GM12878 (cell line): ENCODE data around the gene RAP1A. TPM values are rescaled to one million over a fixed set of nuclear protein-coding genes. Genes with fewer than 3 reads are reported as not detected.

ENCODE experiments used
- ATAC-seq: fragments of 200-7000 bp; cut with Tn5 transposase; 3 replicates; pipeline ENCODE4 v1.9.1; 2020; ENCODE audit warnings: mild to moderate bottlenecking, moderate library complexity
- BruUV-seq: library from RNA; stranded (reverse); fragments of 400-500 nt; replicated peaks from 2 replicates; lab custom pipeline; 2021; lab: Mats Ljungman, UMichigan
- CTCF ChIA-PET: fragments of 300-600 bp; sonication (Branson Sonifier 250); formaldehyde crosslinking; extraction: SDS; loops from one replicate; lab custom pipeline; 2021; ENCODE audit warnings: inconsistent platforms; lab: Yijun Ruan, JAX
- POLR2A ChIA-PET: fragments of 350-600 bp; formaldehyde crosslinking; extraction: SDS; loops from one replicate; lab custom pipeline; 2021; ENCODE audit warnings: inconsistent platforms; lab: Charles Lee
- RAD21 ChIA-PET: fragments of 300-600 bp; sonication (Branson Sonifier 250); formaldehyde crosslinking; loops from one replicate; lab custom pipeline; 2023; ENCODE audit warnings: antibody characterized with exemption; ENCODE audit not compliant: unreplicated experiment; lab: Charles Lee
- SMC1A ChIA-PET: fragments of 300-600 bp; sonication (Branson Sonifier 250); formaldehyde crosslinking; loops from one replicate; lab custom pipeline; 2023; ENCODE audit not compliant: unreplicated experiment, uncharacterized antibody; lab: Charles Lee
- DNase-seq: peaks from one replicate; pipeline ENCODE4 v3.0.0-alpha.2; 2011; ENCODE audit warnings: low read depth, low spot score
- FAIRE-seq: peaks from 3 replicates; lab custom pipeline; 2011; peaks lifted over from hg19 to GRCh38; lab: Jason Lieb, UNC
- H2AFZ ChIP-seq: 2 replicates; pipeline ENCODE4 v1.6.0; 2011; ENCODE audit warnings: low read depth, low read length, control low read depth; ENCODE audit not compliant: control insufficient read depth
- H3K27ac ChIP-seq: 2 replicates; pipeline ENCODE4 v1.5.1; 2011; ENCODE audit warnings: control low read depth; ENCODE audit not compliant: control insufficient read depth, insufficient read depth
- H3K27me3 ChIP-seq, 2 experiments: replicated peaks in 1 of 2; 2 replicates each; pipeline versions ENCODE4 v1.6.0 to v1.6.1; 2011; ENCODE audit warnings: low read length in 1 of 2; ENCODE audit not compliant: control insufficient read depth in 2 of 2, insufficient read depth in 2 of 2
- H3K36me3 ChIP-seq, 2 experiments: 2 replicates each; pipeline ENCODE4 v1.5.1; 2011; ENCODE audit warnings: low read length in 1 of 2; ENCODE audit not compliant: control insufficient read depth in 2 of 2, insufficient read depth in 2 of 2
- H3K4me1 ChIP-seq: 2 replicates; pipeline ENCODE4 v1.6.1; 2011; ENCODE audit warnings: mild to moderate bottlenecking, low read length, moderate library complexity, mixed read lengths; ENCODE audit not compliant: control insufficient read depth, insufficient read depth
- H3K4me2 ChIP-seq: 2 replicates; pipeline ENCODE4 v1.6.0; 2011; ENCODE audit warnings: control low read depth; ENCODE audit not compliant: control insufficient read depth, insufficient read depth
- H3K4me3 ChIP-seq: fragments of 200-600 bp; sonication (generic); 2 replicates; pipeline ENCODE4 v1.5.1; 2016
- H3K79me2 ChIP-seq: 2 replicates; pipeline ENCODE4 v1.6.0; 2011; ENCODE audit warnings: low read length; ENCODE audit not compliant: control insufficient read depth, insufficient read depth
- H3K9ac ChIP-seq: 2 replicates; pipeline ENCODE4 v1.8.0; 2011; ENCODE audit warnings: low read length, control low read depth, mixed read lengths; ENCODE audit not compliant: control insufficient read depth, insufficient read depth
- H3K9me3 ChIP-seq: replicated peaks from 3 replicates; pipeline ENCODE4 v1.5.1; 2011; ENCODE audit warnings: mild to moderate bottlenecking, low read length; ENCODE audit not compliant: control insufficient read depth, insufficient read depth
- H4K20me1 ChIP-seq: 2 replicates; pipeline ENCODE4 v1.6.0; 2011; ENCODE audit not compliant: control insufficient read depth, insufficient read depth
- ATF7 ChIP-seq: fragments of 450-650 bp; IDR thresholded peaks from 2 replicates; pipeline ENCODE4 v1.6.1; 2016; ENCODE audit warnings: low read depth, mild to moderate bottlenecking
- CREB1 ChIP-seq: IDR thresholded peaks from 2 replicates; pipeline ENCODE4 v1.6.1; 2012; ENCODE audit warnings: low read depth, mild to moderate bottlenecking, inconsistent platforms
- EGR1 ChIP-seq, 2 experiments: IDR thresholded peaks; 1 replicate in 1 of 2; 2 replicates in 1 of 2; pipeline ENCODE4 v1.6.1; 2011 to 2012; ENCODE audit warnings: low read depth in 2 of 2, low read length in 2 of 2, borderline replicate concordance in 1 of 2, mild to moderate bottlenecking in 1 of 2, moderate library complexity in 1 of 2
- ETV6 ChIP-seq, 2 experiments: fragments of 450-650 bp in 1 of 2; IDR thresholded peaks in 1 of 2; conservative IDR thresholded peaks in 1 of 2; 2 replicates each; pipeline ENCODE4 v1.6.1; 2014; ENCODE audit warnings: antibody characterized with exemption in 1 of 2, borderline replicate concordance in 1 of 2, low read depth in 1 of 2, mild to moderate bottlenecking in 1 of 2, moderate library complexity in 1 of 2
- GATAD2B ChIP-seq: fragments of 450-650 bp; conservative IDR thresholded peaks from 2 replicates; pipeline ENCODE4 v1.6.1; 2017; ENCODE audit warnings: low read depth, mild to moderate bottlenecking, moderate library complexity
- NFIC ChIP-seq: IDR thresholded peaks from 2 replicates; pipeline ENCODE4 v1.6.1; 2012; ENCODE audit warnings: low read depth, mild to moderate bottlenecking, inconsistent platforms, low read length, moderate library complexity
- PML ChIP-seq: IDR thresholded peaks from 2 replicates; pipeline ENCODE4 v1.6.1; 2012; ENCODE audit warnings: low read length, inconsistent platforms
- RBBP5 ChIP-seq: fragments of 200-600 bp; sonication (generic); conservative IDR thresholded peaks from 2 replicates; pipeline ENCODE4 v1.6.1; 2016
- SKIL ChIP-seq: fragments of 450-650 bp; IDR thresholded peaks from 2 replicates; pipeline ENCODE4 v1.6.1; 2017; ENCODE audit warnings: mild to moderate bottlenecking, low read depth, inconsistent platforms; ENCODE audit not compliant: poor library complexity, severe bottlenecking
- ZNF217 ChIP-seq: fragments of 450-650 bp; IDR thresholded peaks from 2 replicates; pipeline ENCODE4 v1.6.1; 2017; ENCODE audit warnings: antibody characterized with exemption, mild to moderate bottlenecking
- ZNF592 ChIP-seq: fragments of 450-650 bp; IDR thresholded peaks from 2 replicates; pipeline ENCODE4 v1.6.1; 2017; ENCODE audit warnings: mild to moderate bottlenecking, moderate library complexity
- ZNF687 ChIP-seq: fragments of 450-650 bp; IDR thresholded peaks from 2 replicates; pipeline ENCODE4 v1.6.1; 2017; ENCODE audit warnings: mild to moderate bottlenecking, moderate library complexity
- WGBS: methylation state at CpG from one replicate; pipeline ENCODE4 v1.1.6; 2016; ENCODE audit warnings: low lambda C conversion rate; ENCODE audit not compliant: insufficient replicate concordance, insufficient coverage; ENCODE audit errors: missing lambda C conversion rate; 5-methylcytosine and 5-hydroxymethylcytosine counted together
- in situ Hi-C: fragments of 300-500 bp; cut with MboI; formaldehyde crosslinking; loops from 9 replicates; pipeline ENCODE4 v1.14.3; 2018; ENCODE audit warnings: mixed read lengths
- intact Hi-C: fragments of 100-400 bp; cut with micrococcal nuclease; formaldehyde crosslinking; loops from one replicate; pipeline ENCODE4 v1.14.2; 2022; ENCODE audit not compliant: unreplicated experiment
- polyA plus RNA-seq, 11 experiments: library from polyadenylated mRNA; depleted of rRNA in 4 of 11; unstranded in 6 of 11; stranded (reverse) in 5 of 11; fragments of >200 nt; fragmentation: Nextera tagmentation in 4 of 11; fragmentation: Illumina TruSeq in 1 of 11; extraction: Ambion mirVana in 4 of 11; extraction: Trizol in 1 of 11; gene quantifications; 1 replicate in 1 of 11; 2 replicates in 10 of 11; pipeline versions ENCODE4 v1.2.1 to v1.2.3, GENCODE V29; 2011 to 2016; ENCODE audit warnings: inconsistent platforms in 2 of 11, missing spikeins in 2 of 11, low read depth in 1 of 11
- total RNA-seq, 4 experiments: library from RNA; depleted of rRNA in 3 of 4; stranded (reverse); fragments of >200 nt in 3 of 4; fragmentation: Illumina TruSeq in 1 of 4; extraction: Trizol in 1 of 4; gene quantifications; 2 replicates each; pipeline versions ENCODE4 v1.2.1 to v1.2.3, GENCODE V29; 2013 to 2021

Gene RAP1A
- total and polyA plus RNA-seq, 10 of the 15 experiments (the other 5 are each of a cell fraction or from before 2014, with no cell fraction given), result 38.4 to 213 (median 86.0) TPM

GRCh38 chr1:111621050-111621449 is 1.5 kb downstream of the RAP1A start:
- no peaks in the 10 kb centered on the region for H3K27me3 ChIP-seq
- peaks cover 30% of the 10 kb centered on the region for H3K4me1 ChIP-seq
- ChIA-PET CTCF (interaction anchor here (0.6 to 15.3 kb wide), 6 partner anchors 8 to 113 kb away, joined by 3 to 143 read pairs (median 7); no protein-coding TSS in a partner anchor), SMC1A (interaction anchor here (0.6 to 16.8 kb wide), 11 partner anchors 8 to 112 kb away, joined by 3 to 446 read pairs (median 5); no protein-coding TSS in a partner anchor), POLR2A (interaction anchor here (0.6 to 14.9 kb wide), 7 partner anchors 10 to 360 kb away, joined by 3 to 242 read pairs (median 4); no protein-coding TSS in a partner anchor), RAD21 (interaction anchor here (1.0 to 16.8 kb wide), 12 partner anchors 9 to 143 kb away, joined by 3 to 331 read pairs (median 6); no protein-coding TSS in a partner anchor)
- peak overlapping the region; percentile 87 for H3K4me3 ChIP-seq
- peak; percentile 1; the same call in 2 of the 3 replicates for ATAC-seq
- in situ Hi-C loops (no loop called here), intact Hi-C loops (no loop called here)
- no peaks in the 10 kb centered on the region; a peak in 2 of 4 replicates for H3K36me3 ChIP-seq
- H3K9me3 ChIP-seq, result no peaks in the 10 kb centered on the region
- H3K79me2 ChIP-seq, result peaks cover 83% of the 10 kb centered on the region
- WGBS, result 0% methylated on average over 4 of the region's 4 CpGs
- H2AFZ ChIP-seq, result no peak overlapping the region
- peak overlapping the region; percentile 94 for H3K9ac ChIP-seq
- FAIRE-seq, result no peak
- no TSS peak for BruUV-seq
- no peaks in the 10 kb centered on the region; the same call in none of the 2 replicates for H4K20me1 ChIP-seq
- peak overlapping the region; percentile 89 for H3K4me2 ChIP-seq
- DNase-seq, result no peak
- H3K27ac ChIP-seq, result peak overlapping the region; percentile 94
- TF ChIP-seq SKIL (peak; percentile 21), EGR1 (IDR thresholded peaks at IDR 0.05; ENCODE audit: borderline replicate concordance in 1 of 2, low read depth in 2 of 2, low read length in 2 of 2) (peak in 1 of 2 experiments; percentile 45; a peak in 1 of 3 replicates), ZNF217 (no peak), RBBP5 (no peak), GATAD2B (no peak), ETV6 (conservative IDR thresholded peaks at IDR 0.05 in 1 of 2, IDR thresholded peaks at IDR 0.05 in 1 of 2; ENCODE audit: borderline replicate concordance in 1 of 2, low read depth in 1 of 2) (peak in 1 of 2 experiments; percentile 22; a peak in 1 of 4 replicates), PML (peak; percentile 47; the same call in 1 of the 2 replicates), ZNF592 (no peak), ZNF687 (0 out of 2 replicates have a peak, but pooled peaks have one; percentile 2), CREB1 (0 out of 2 replicates have a peak, but pooled peaks have one; percentile 18), ATF7 (peak; percentile 38; the same call in 1 of the 2 replicates), NFIC (0 out of 2 replicates have a peak, but pooled peaks have one; percentile 41)
